Measurements from ENCODE around the gene TNFSF11.

TNFSF11 gene

GRCh38 chr13:42533336-42533591, 40.7 kb upstream of the TNFSF11 start:
- TF ChIP-seq CTCF (IDR thresholded peaks at IDR 0.05; ENCODE audit: insufficient read depth, low read depth, low read length, missing control alignments): no peak

DNA sequence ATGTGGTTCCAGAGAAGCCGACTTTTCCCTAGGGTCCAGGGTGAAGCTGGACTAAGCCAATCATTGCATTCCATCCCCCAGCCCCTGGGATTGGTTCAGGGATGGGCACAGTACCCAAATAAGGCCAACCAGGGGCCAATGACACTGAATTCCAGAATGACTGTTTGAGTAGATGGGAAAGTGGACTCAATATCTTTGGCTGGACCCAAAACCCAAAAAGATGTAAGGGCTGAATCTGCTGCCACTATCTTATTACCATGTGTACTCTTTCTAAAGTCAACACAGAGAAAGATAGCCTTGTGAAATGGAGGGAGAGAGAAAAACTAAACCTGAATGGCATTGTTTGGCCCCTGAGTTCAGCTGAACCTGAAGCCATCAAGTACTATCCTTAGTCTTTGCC, 39.2 kb upstream of the TNFSF11 start:
- DNase-seq (ENCODE audit: low read depth): no peak
- TF ChIP-seq CTCF (IDR thresholded peaks at IDR 0.05; ENCODE audit: insufficient read depth, low read depth, low read length, missing control alignments): no peak
- no peak overlapping the region for H3K4me3 ChIP-seq (ENCODE audit: low read depth, low read length)

More at GRCh38 chr13:42533336-42533591, 40.7 kb upstream of the TNFSF11 start:
- H3K4me3 ChIP-seq (ENCODE audit: low read depth, low read length): no peak overlapping the region
- DNase-seq (ENCODE audit: low read depth): no peak

DNA sequence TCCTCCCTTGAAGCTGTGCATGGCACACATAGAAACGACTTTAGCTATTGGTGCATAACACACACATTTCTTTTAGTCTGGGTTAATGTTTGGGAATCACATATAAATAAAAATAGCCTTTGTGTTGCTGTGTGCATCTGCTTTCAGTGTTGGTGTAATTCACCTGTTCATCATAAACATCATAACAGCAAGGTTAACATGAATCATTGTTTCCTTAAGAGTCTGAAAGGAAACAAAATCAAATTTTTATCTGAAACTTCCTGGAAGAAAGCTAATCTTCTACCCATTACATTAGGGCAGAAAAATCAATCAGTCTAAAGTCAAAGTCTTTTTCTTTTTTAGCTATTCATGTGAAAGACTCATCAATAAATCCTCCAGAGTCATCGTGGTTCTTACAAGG, 35.0 kb upstream of the TNFSF11 start:
- H3K4me3 ChIP-seq (ENCODE audit: low read depth, low read length): no peak overlapping the region
- no peak for TF ChIP-seq CTCF (IDR thresholded peaks at IDR 0.05; ENCODE audit: insufficient read depth, low read depth, low read length, missing control alignments)
- no peak for DNase-seq (ENCODE audit: low read depth)

DNA sequence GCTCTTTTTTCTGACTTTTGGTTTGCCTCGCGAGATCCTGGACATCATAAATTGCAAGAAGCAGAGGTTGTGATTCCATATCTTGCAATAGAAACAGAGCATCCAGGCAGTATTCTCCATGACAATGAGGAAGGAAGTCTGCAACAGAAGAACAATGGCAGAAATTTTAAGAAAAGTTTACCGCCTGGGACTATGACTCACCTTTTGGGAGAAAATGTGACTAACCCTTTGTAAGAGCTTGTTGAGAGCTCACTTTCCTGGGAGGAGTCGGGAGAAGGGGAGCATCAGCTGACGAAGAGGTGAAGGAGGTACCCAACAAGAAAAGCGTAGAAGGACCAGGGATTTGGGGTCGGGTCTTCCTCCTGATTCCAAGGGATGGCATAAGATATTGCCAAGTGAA, 34.3 kb upstream of the TNFSF11 start:
- H3K4me3 ChIP-seq (ENCODE audit: low read depth, low read length): no peak overlapping the region
- DNase-seq (ENCODE audit: low read depth): no peak
- TF ChIP-seq CTCF (IDR thresholded peaks at IDR 0.05; ENCODE audit: insufficient read depth, low read depth, low read length, missing control alignments): no peak

DNA sequence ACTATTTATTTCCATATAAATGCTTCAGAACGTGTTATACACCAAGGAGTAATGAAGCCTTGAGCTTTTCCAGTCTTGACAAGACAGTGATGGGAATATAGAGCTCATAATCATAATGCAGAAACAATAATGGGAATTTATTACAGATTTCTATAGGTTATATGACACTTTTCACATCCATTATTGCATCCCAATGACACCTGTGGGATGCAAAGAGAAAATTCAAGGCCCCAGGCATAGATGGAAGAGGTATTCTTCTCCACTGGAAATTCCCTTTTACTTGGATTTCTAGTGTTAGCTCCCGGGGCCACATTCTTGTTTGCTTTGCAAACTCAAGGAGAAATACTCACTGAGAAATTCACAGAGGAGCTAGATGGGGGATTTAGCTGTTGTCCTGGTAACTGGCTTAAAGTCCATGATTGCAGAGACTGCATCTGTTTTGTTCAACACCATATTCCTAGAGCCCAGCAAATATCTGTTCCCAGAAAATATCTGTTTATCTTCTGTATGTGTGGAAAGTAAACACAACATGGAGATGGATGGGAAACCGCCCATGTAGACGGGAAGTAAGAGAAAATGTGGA, 30.6 kb upstream of the TNFSF11 start:
- no peak for TF ChIP-seq CTCF (IDR thresholded peaks at IDR 0.05; ENCODE audit: insufficient read depth, low read depth, low read length, missing control alignments)
- no peak for DNase-seq (ENCODE audit: low read depth)
- H3K4me3 ChIP-seq (ENCODE audit: low read depth, low read length): no peak overlapping the region

GRCh38 chr13:42544246-42544926, 29.6 kb upstream of the TNFSF11 start:
- no peak for DNase-seq (ENCODE audit: low read depth)
- no peak for TF ChIP-seq CTCF (IDR thresholded peaks at IDR 0.05; ENCODE audit: insufficient read depth, low read depth, low read length, missing control alignments)
- no peak overlapping the region for H3K4me3 ChIP-seq (ENCODE audit: low read depth, low read length)

DNA sequence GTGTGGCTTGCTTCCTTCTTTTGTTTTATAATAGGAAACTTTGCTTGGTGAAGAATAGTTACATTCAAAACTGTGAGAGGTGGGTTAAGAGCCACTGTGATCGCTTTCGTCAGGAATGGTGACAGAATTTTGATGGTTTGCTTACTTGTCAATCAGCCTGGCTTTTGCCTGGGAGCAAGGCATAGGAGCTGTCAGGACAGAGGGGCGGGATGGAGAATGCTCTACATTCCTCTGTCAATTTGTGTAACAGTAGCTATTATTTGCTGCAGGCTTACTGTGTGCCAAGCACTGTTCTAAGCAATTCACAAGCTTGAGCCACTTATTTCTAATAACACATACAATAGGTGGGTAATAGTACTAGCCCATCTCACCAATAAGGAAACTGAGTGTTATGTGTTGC, 28.1 kb upstream of the TNFSF11 start:
- no peak for TF ChIP-seq CTCF (IDR thresholded peaks at IDR 0.05; ENCODE audit: insufficient read depth, low read depth, low read length, missing control alignments)
- H3K4me3 ChIP-seq (ENCODE audit: low read depth, low read length): no peak overlapping the region
- DNase-seq (ENCODE audit: low read depth): no peak
